ENCODE results near the gene LMOD1.

DNA sequence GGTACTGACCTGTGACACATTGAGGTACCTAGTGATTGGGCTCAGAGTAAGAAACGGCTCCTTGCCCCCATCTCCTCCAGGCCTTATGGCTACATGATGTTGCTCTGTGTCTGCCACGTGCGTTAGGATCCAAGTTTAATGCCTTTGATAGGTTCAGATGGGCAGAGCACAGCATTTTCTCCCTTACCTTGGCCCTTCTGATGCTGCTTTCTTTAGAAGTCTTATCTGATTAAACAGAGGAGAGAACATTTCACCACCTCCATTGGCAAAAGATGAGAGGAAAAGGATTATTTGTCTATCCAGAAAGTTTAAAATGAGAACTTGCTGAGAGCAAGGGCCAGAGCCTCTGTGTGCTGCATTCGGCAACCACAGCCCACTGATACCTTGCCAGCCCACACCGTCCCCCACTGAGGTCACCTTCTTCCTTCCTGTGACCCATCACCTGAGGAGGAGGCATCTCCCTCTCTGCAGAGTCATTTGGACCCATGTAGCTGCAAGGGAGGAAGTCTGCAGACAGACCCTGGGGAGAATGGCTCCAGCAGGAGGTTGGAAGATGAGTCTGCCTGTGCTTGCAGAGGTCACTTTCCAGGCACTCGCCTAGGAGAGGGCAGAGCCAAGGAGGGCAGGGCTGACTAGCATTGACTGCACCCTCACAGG is 41.0 kb downstream of the LMOD1 start:
- no peak for TF ChIP-seq CTCF (IDR thresholded peaks at IDR 0.05)
- TF ChIP-seq POLR2A (IDR thresholded peaks at IDR 0.05), result no peak

All from adrenal gland (tissue), 5 donors.